DOHH2 (cell line): ENCODE data around the gene SHISA6.

Experiments
- H3F3A ChIP-seq: fragments of 200-600 bp; sonication (generic), shearing (Covaris generic); 2 replicates; pipeline ENCODE4 v1.6.0; 2016; ENCODE audit warnings: antibody characterized with exemption, mild to moderate bottlenecking; ENCODE audit not compliant: control insufficient read depth, insufficient read depth
- H3K27ac ChIP-seq: fragments of 200-600 bp; sonication (generic); 2 replicates; pipeline ENCODE4 v1.5.1; 2014; ENCODE audit warnings: low read depth, mild to moderate bottlenecking, low read length, moderate library complexity
- H3K27me3 ChIP-seq: fragments of 200-600 bp; sonication (generic); 2 replicates; pipeline ENCODE4 v1.6.1; 2014; ENCODE audit warnings: mild to moderate bottlenecking, low read length, mixed read lengths; ENCODE audit not compliant: control insufficient read depth
- H3K36me3 ChIP-seq: fragments of 200-600 bp; sonication (generic); 2 replicates; pipeline ENCODE4 v1.6.1; 2014; ENCODE audit warnings: mild to moderate bottlenecking, low read length, moderate library complexity, mixed read lengths; ENCODE audit not compliant: control insufficient read depth
- H3K4me1 ChIP-seq: fragments of 200-600 bp; sonication (generic); 2 replicates; pipeline ENCODE4 v1.6.1; 2014; ENCODE audit warnings: mild to moderate bottlenecking, low read length, mixed read lengths; ENCODE audit not compliant: control insufficient read depth
- H3K4me2 ChIP-seq: fragments of 200-600 bp; sonication (generic); 2 replicates; pipeline ENCODE4 v1.6.0; 2014; ENCODE audit warnings: mild to moderate bottlenecking, low read length, moderate library complexity
- H3K4me3 ChIP-seq: fragments of 200-600 bp; sonication (generic); 2 replicates; pipeline ENCODE4 v1.5.1; 2014; ENCODE audit warnings: mild to moderate bottlenecking, low read length, mixed read lengths
- H3K79me2 ChIP-seq: fragments of 200-600 bp; sonication (generic); 2 replicates; pipeline ENCODE4 v1.6.1; 2014; ENCODE audit warnings: mild to moderate bottlenecking, low read length, mixed read lengths; ENCODE audit not compliant: control insufficient read depth
- H3K9me2 ChIP-seq: fragments of 200-600 bp; sonication (generic); replicated peaks from 2 replicates; pipeline ENCODE4 v1.6.1; 2014; ENCODE audit warnings: mild to moderate bottlenecking, low read length, mixed read lengths; ENCODE audit not compliant: control insufficient read depth
- H3K9me3 ChIP-seq: fragments of 200-600 bp; sonication (generic); 2 replicates; pipeline ENCODE4 v1.6.1; 2014; ENCODE audit warnings: antibody characterized with exemption, low read length, mixed read lengths; ENCODE audit not compliant: control insufficient read depth, insufficient read depth
- H4K20me1 ChIP-seq: fragments of 200-600 bp; sonication (generic); 2 replicates; pipeline ENCODE4 v1.6.0; 2014; ENCODE audit warnings: low read depth, mild to moderate bottlenecking, antibody characterized with exemption, low read length, moderate library complexity; ENCODE audit not compliant: control insufficient read depth, insufficient read depth
- CTCF ChIP-seq: fragments of 200-600 bp; sonication (generic); IDR thresholded peaks from one replicate; pipeline ENCODE4 v1.5.1; 2014; ENCODE audit warnings: antibody characterized with exemption, mild to moderate bottlenecking, low read depth, low read length; ENCODE audit not compliant: poor library complexity, severe bottlenecking
- EZH2phosphoT487 ChIP-seq: fragments of 200-600 bp; sonication (generic); IDR thresholded peaks from 2 replicates; pipeline ENCODE4 v1.6.1; 2017; ENCODE audit warnings: borderline replicate concordance, mild to moderate bottlenecking, antibody characterized with exemption, low read length, moderate library complexity, mixed read lengths

SHISA6 gene

GRCh38 chr17:11438673-11439072 is 197.7 kb downstream of the SHISA6 start:
- H3K4me1 ChIP-seq, result no peaks in the 10 kb centered on the region
- H3K36me3 ChIP-seq, result no peaks in the 10 kb centered on the region
- H3K79me2 ChIP-seq, result no peaks in the 10 kb centered on the region
- no peaks in the 10 kb centered on the region for H3K27me3 ChIP-seq
- no peaks in the 10 kb centered on the region for H3K9me3 ChIP-seq
- H3K27ac ChIP-seq, result no peak overlapping the region
- H3K4me3 ChIP-seq, result no peak overlapping the region
- H3F3A ChIP-seq, result no peaks in the 10 kb centered on the region
- H4K20me1 ChIP-seq, result no peaks in the 10 kb centered on the region
- H3K9me2 ChIP-seq, result no peaks in the 10 kb centered on the region
- no peak overlapping the region for H3K4me2 ChIP-seq
- TF ChIP-seq EZH2phosphoT487 (no peak), CTCF (no peak)

GRCh38 chr17:11441004-11441403 is 200.0 kb downstream of the SHISA6 start:
- no peak overlapping the region for H3K4me2 ChIP-seq
- H3K9me3 ChIP-seq, result no peaks in the 10 kb centered on the region
- H3K27ac ChIP-seq, result no peak overlapping the region
- no peaks in the 10 kb centered on the region for H3K36me3 ChIP-seq
- no peaks in the 10 kb centered on the region for H3K27me3 ChIP-seq
- no peaks in the 10 kb centered on the region for H3K79me2 ChIP-seq
- H3K4me1 ChIP-seq, result no peaks in the 10 kb centered on the region
- H3K9me2 ChIP-seq, result no peaks in the 10 kb centered on the region
- H4K20me1 ChIP-seq, result no peaks in the 10 kb centered on the region
- H3K4me3 ChIP-seq, result no peak overlapping the region
- TF ChIP-seq EZH2phosphoT487, result no peak
- TF ChIP-seq CTCF, result no peak
- H3F3A ChIP-seq, result no peaks in the 10 kb centered on the region

GRCh38 chr17:11446316-11446715 is 205.3 kb downstream of the SHISA6 start:
- Histone ChIP-seq H3K4me2 (no peak overlapping the region), H3F3A (no peaks in the 10 kb centered on the region), H3K9me3 (no peaks in the 10 kb centered on the region), H3K4me1 (no peaks in the 10 kb centered on the region), H3K36me3 (no peaks in the 10 kb centered on the region), H3K27ac (no peak overlapping the region), H3K79me2 (no peaks in the 10 kb centered on the region), H3K4me3 (no peak overlapping the region), H4K20me1 (no peaks in the 10 kb centered on the region), H3K27me3 (no peaks in the 10 kb centered on the region), H3K9me2 (no peaks in the 10 kb centered on the region)
- TF ChIP-seq CTCF, result no peak
- no peak for TF ChIP-seq EZH2phosphoT487

GRCh38 chr17:11454096-11454495 is 213.1 kb downstream of the SHISA6 start:
- Histone ChIP-seq H3K4me1 (no peaks in the 10 kb centered on the region), H3K4me2 (no peak overlapping the region), H4K20me1 (no peaks in the 10 kb centered on the region), H3F3A (no peaks in the 10 kb centered on the region), H3K9me2 (no peaks in the 10 kb centered on the region), H3K27me3 (no peaks in the 10 kb centered on the region), H3K4me3 (no peak overlapping the region), H3K79me2 (no peaks in the 10 kb centered on the region), H3K9me3 (peaks cover 4% of the 10 kb centered on the region; the same call in 1 of the 2 replicates), H3K36me3 (no peaks in the 10 kb centered on the region), H3K27ac (no peak overlapping the region)
- TF ChIP-seq EZH2phosphoT487, result no peak
- TF ChIP-seq CTCF, result no peak
